Thoracic aorta (tissue), 2 donors: ENCODE data around the gene TFDP1. TPM values are rescaled to one million over a fixed set of nuclear protein-coding genes. Genes with fewer than 3 reads are reported as not detected.

Experiments used
- ATAC-seq: fragments of 150-250 bp; one replicate; pipeline ENCODE4 v1.8.0; 2017; ENCODE audit warnings: low read depth; ENCODE audit not compliant: insufficient number of reproducible peaks, low FRiP score
- DNase-seq: peaks from one replicate; pipeline ENCODE4 v3.0.0-alpha.2; 2020; ENCODE audit warnings: low spot score
- H3K27ac ChIP-seq, 2 donors: fragments of 200-600 bp; sonication (generic); 1 replicate in 1 of 2; 2 replicates in 1 of 2; pipeline ENCODE4 v1.5.1; 2016; ENCODE audit warnings: mild to moderate bottlenecking in 2 of 2, moderate library complexity in 2 of 2
- H3K27me3 ChIP-seq: fragments of 200-600 bp; sonication (generic); replicated peaks from 2 replicates; pipeline ENCODE4 v1.6.0; 2016; ENCODE audit warnings: mild to moderate bottlenecking; ENCODE audit not compliant: insufficient read depth
- H3K36me3 ChIP-seq: fragments of 200-600 bp; sonication (generic); one replicate; pipeline ENCODE4 v1.5.1; 2016
- H3K4me1 ChIP-seq, 2 donors: fragments of 200-600 bp; sonication (generic); 1 replicate in 1 of 2; 2 replicates in 1 of 2; pipeline versions ENCODE4 v1.5.1 to v1.6.0; 2016; ENCODE audit warnings: low read depth in 2 of 2, mild to moderate bottlenecking in 1 of 2; ENCODE audit not compliant: control insufficient read depth in 1 of 2
- H3K4me3 ChIP-seq: fragments of 200-600 bp; sonication (generic); 2 replicates; pipeline ENCODE4 v1.5.1; 2016; ENCODE audit warnings: mild to moderate bottlenecking
- H3K9me3 ChIP-seq: fragments of 200-600 bp; sonication (generic); 2 replicates; pipeline ENCODE4 v1.5.1; 2016
- total RNA-seq, 2 donors: library from RNA; depleted of rRNA; stranded (reverse); fragments of >200 nt; gene quantifications; one replicate each; pipeline versions ENCODE4 v1.1.0 to v1.2.3, GENCODE V29; 2016
- TF ChIP-seq, protein P1 (sequence below): fragments of 200-600 bp; sonication (generic); IDR thresholded peaks from one replicate; pipeline ENCODE4 v1.5.1; 2019; ENCODE audit warnings: antibody characterized with exemption

The TFDP1 gene
- total RNA-seq, 2 donors from 2014 or later = 39.3 to 49.3 TPM

DNA sequence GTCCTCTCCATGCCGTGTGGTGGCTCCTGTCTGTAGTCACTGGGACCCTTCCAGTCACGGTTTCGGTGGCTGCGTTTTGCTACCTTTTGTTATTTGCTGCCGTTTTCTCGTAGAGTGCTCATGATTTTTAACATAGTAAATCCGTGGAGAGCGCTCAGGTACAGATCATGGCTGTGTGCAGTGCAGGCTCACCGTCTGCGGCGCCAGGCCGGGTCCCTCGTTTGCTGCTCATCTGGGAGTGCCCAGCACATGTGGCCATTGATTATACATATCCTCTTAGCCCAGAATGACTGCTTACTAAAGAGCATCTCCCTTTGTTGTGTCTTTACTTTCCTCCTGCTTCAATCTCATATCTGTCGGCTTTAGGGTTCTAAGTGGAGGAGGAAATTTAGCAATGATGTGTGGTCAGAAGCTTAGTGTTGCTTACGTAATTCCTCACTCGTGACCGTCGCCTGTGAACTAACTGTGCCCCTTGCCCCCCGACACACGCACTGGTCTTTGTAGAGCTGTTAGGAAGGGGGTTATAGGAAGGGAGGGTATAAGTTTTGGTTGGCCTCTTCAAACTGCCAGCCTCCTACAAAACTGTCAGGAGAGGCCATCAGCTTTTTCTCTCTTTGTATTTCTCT, 31.8 kb downstream of the TFDP1 start:
- TF ChIP-seq, protein P1, sequence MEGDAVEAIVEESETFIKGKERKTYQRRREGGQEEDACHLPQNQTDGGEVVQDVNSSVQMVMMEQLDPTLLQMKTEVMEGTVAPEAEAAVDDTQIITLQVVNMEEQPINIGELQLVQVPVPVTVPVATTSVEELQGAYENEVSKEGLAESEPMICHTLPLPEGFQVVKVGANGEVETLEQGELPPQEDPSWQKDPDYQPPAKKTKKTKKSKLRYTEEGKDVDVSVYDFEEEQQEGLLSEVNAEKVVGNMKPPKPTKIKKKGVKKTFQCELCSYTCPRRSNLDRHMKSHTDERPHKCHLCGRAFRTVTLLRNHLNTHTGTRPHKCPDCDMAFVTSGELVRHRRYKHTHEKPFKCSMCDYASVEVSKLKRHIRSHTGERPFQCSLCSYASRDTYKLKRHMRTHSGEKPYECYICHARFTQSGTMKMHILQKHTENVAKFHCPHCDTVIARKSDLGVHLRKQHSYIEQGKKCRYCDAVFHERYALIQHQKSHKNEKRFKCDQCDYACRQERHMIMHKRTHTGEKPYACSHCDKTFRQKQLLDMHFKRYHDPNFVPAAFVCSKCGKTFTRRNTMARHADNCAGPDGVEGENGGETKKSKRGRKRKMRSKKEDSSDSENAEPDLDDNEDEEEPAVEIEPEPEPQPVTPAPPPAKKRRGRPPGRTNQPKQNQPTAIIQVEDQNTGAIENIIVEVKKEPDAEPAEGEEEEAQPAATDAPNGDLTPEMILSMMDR = no peak
- H3K4me1 ChIP-seq = no peaks in the 10 kb centered on the region
- H3K36me3 ChIP-seq = no peaks in the 10 kb centered on the region
- H3K4me3 ChIP-seq = no peak overlapping the region
- no peak for ATAC-seq
- no peak overlapping the region for H3K27ac ChIP-seq
- H3K9me3 ChIP-seq = no peaks in the 10 kb centered on the region
- DNase-seq = no peak
- no peaks in the 10 kb centered on the region for H3K27me3 ChIP-seq

DNA sequence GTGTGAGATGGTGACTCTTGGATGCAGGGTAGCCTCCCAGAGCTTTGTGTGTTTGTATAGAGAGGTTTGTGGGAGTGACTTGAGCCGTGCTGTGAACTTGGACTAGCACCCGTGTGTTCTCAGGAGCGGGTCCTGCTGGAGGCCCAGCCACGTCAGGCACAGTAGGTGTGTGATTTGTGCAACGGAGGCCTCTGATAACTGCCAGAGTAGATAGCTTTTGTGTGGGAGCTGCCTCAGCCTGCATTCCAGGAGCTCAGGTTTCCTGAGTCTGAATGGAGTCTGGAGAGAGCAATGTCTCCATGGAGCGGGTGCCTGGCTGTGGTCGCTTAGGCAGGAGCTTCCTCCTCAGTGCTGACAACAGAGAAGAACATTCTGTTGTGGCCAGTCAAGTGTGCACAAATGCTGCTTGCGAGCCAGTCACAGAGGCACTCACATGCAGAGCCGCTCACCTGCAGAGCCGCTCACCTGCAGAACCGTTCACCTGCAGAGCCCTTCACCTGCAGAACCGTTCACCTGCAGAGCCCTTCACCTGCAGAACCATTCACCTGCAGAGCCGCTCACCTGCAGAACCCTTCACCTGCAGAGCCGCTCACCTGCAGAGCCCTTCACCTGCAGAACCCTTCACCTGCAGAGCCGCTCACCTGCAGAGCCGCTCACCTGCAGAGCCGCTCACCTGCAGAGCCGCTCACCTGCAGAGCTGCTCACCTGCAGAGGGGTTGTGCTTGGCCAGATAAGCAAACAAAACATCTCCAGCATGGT, 32.6 kb downstream of the TFDP1 start:
- ATAC-seq (no peak), DNase-seq (no peak)
- Histone ChIP-seq H3K27me3 (no peaks in the 10 kb centered on the region), H3K4me1 (no peaks in the 10 kb centered on the region), H3K9me3 (no peaks in the 10 kb centered on the region), H3K27ac (no peak overlapping the region), H3K4me3 (no peak overlapping the region), H3K36me3 (no peaks in the 10 kb centered on the region)
- TF ChIP-seq, protein P1 = no peak

DNA sequence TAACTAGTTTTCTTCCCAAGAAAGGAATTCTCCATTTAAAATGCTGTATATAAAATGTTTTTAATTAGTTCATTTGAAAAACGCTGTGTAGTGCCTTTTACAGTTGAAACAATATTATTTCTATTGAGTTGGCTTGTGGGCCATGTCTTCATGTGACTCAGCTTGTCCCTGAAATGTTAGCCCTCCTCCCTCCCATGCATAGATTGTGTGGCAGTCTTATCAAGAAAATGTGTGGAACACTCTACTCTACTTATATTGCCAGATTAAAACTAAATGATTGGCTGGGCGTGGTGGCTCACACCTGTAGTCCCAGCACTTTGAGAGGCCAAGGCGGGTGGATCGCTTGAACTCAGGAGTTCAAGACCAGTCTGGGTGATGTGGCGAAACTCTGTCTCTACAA, 33.4 kb downstream of the TFDP1 start:
- no peaks in the 10 kb centered on the region for H3K9me3 ChIP-seq
- H3K4me1 ChIP-seq = no peaks in the 10 kb centered on the region
- no peaks in the 10 kb centered on the region for H3K36me3 ChIP-seq
- DNase-seq (no peak), ATAC-seq (no peak)
- H3K27me3 ChIP-seq = no peaks in the 10 kb centered on the region
- H3K27ac ChIP-seq = no peak overlapping the region
- TF ChIP-seq, protein P1 = no peak
- H3K4me3 ChIP-seq = no peak overlapping the region

DNA sequence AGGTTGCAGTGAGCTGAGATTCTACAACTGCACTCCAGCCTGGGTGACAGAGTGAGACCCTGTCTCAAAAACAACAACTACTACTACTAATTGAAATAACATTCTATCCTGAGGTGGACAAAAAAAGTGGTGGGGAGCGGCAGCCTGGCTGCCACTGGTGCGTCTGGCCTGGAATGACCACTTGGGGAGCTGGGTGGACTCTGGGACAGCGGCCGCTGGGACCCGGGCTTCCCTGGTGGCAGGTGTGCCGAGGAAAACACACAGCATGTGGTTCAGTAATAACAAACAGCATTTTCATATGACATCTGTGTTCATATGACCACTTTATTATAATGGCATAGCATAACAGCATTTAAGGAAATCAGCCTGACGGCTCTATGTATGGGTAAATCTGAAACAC, 33.9 kb downstream of the TFDP1 start:
- H3K4me3 ChIP-seq = no peak overlapping the region
- TF ChIP-seq, protein P1 = no peak
- H3K9me3 ChIP-seq = no peaks in the 10 kb centered on the region
- H3K27ac ChIP-seq = no peak overlapping the region
- no peaks in the 10 kb centered on the region for H3K36me3 ChIP-seq
- H3K27me3 ChIP-seq = no peaks in the 10 kb centered on the region
- H3K4me1 ChIP-seq = no peaks in the 10 kb centered on the region
- DNase-seq (no peak), ATAC-seq (no peak)

DNA sequence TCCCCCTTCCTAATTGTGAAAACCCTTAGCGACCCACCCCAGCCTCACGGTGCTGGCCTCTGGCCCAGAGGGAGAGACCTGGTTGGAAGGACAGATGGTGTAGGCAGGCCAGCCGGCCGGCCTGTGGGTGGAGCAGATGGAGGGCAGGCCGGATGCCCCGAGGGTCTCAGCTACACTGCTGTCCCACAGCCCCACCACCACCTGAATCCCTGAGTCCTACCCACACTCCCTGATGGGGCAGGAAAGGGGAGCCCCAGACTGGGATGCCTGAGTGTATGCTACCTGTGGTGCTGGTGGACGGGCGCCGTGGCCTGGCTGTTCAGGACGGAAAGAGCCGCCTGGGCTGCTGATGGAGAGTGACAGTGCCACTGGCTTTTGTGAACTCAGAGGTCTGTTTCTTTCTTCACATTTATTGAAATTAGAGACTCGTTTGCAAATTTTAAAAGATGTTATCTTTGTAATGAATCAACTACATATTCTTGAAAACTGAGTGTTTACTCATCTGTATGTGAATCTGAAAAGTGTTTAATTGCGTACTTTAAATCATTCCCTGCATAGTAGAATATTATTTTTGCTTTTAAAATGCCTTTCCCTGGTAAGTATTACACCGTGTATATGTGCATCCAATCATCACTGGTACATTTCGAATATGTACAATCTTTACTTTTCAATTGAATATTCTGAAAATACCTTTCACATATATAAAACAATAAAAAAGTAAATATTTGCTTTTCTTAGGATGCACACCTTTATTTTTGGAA, 35.7 kb downstream of the TFDP1 start:
- H3K9me3 ChIP-seq = no peaks in the 10 kb centered on the region
- no peaks in the 10 kb centered on the region for H3K36me3 ChIP-seq
- H3K4me3 ChIP-seq = no peak overlapping the region
- H3K4me1 ChIP-seq = no peaks in the 10 kb centered on the region
- no peak for DNase-seq
- TF ChIP-seq, protein P1 = no peak
- H3K27me3 ChIP-seq = no peaks in the 10 kb centered on the region
- no peak overlapping the region for H3K27ac ChIP-seq
- ATAC-seq = no peak
